Fibroblast of lung (primary cell): ENCODE data around the gene ATG12. TPM values are rescaled to one million over a fixed set of nuclear protein-coding genes. Genes with fewer than 3 reads are reported as not detected.

Experiments
- DNase-seq, 2 donors: peaks; one replicate each; pipeline versions ENCODE4 v3.0.0 to v3.0.0-alpha.2; 2010; ENCODE audit warnings: low read depth in 2 of 2
- H2AFZ ChIP-seq: 2 replicates; pipeline ENCODE4 v1.5.1; 2012; ENCODE audit warnings: low read length, control low read depth, inconsistent platforms
- H3K27ac ChIP-seq: 2 replicates; pipeline ENCODE4 v1.5.1; 2011; ENCODE audit warnings: low read length, control low read depth; ENCODE audit not compliant: insufficient read depth
- H3K27me3 ChIP-seq: 2 replicates; pipeline ENCODE4 v1.5.1; 2011; ENCODE audit warnings: mild to moderate bottlenecking, low read length; ENCODE audit not compliant: control insufficient read depth, insufficient read depth
- H3K36me3 ChIP-seq: 2 replicates; pipeline ENCODE4 v1.5.1; 2011; ENCODE audit warnings: low read length; ENCODE audit not compliant: control insufficient read depth, insufficient read depth
- H3K4me1 ChIP-seq: 2 replicates; pipeline ENCODE4 v1.5.1; 2011; ENCODE audit warnings: low read length; ENCODE audit not compliant: control insufficient read depth, insufficient read depth; ENCODE audit errors: extremely low read depth
- H3K4me2 ChIP-seq: 2 replicates; pipeline ENCODE4 v1.5.1; 2011; ENCODE audit warnings: low read length, control low read depth; ENCODE audit not compliant: insufficient read depth; ENCODE audit errors: extremely low read depth
- H3K4me3 ChIP-seq, 4 experiments: fragments of 200-600 bp in 1 of 4; sonication (generic) in 1 of 4; replicated peaks in 1 of 4; 2 replicates each; pipeline ENCODE4 v1.5.1; 2011 to 2016; ENCODE audit warnings: low read length in 4 of 4, low read depth in 3 of 4, mild to moderate bottlenecking in 3 of 4, control low read depth in 2 of 4, inconsistent platforms in 1 of 4, mixed read lengths in 1 of 4; ENCODE audit not compliant: insufficient read depth in 1 of 4; ENCODE audit errors: control extremely low read depth in 1 of 4
- H3K79me2 ChIP-seq: 2 replicates; pipeline ENCODE4 v1.5.1; 2012; ENCODE audit warnings: mild to moderate bottlenecking, low read length, inconsistent platforms; ENCODE audit not compliant: control insufficient read depth, insufficient read depth
- H3K9ac ChIP-seq: 2 replicates; pipeline ENCODE4 v1.5.1; 2011; ENCODE audit warnings: mild to moderate bottlenecking, low read length, control low read depth; ENCODE audit not compliant: insufficient read depth
- H3K9me3 ChIP-seq: 2 replicates; pipeline ENCODE4 v1.5.1; 2012; ENCODE audit warnings: low read depth, low read length; ENCODE audit not compliant: control insufficient read depth, insufficient read depth
- H4K20me1 ChIP-seq: 2 replicates; pipeline ENCODE4 v1.5.1; 2011; ENCODE audit warnings: low read length; ENCODE audit not compliant: control insufficient read depth, insufficient read depth; ENCODE audit errors: extremely low read depth
- EZH2 ChIP-seq: IDR thresholded peaks from 2 replicates; pipeline ENCODE4 v1.5.1; 2012; ENCODE audit warnings: low read length, control low read depth, mild to moderate bottlenecking; ENCODE audit errors: missing control alignments
- polyA plus RNA-seq, 2 donors: library from polyadenylated mRNA; depleted of rRNA in 1 of 2; stranded (reverse) in 1 of 2; unstranded in 1 of 2; fragments of >200 nt; gene quantifications; 2 replicates each; pipeline ENCODE4 v1.2.1, GENCODE V29; 2011 to 2012; ENCODE audit warnings: missing spikeins in 1 of 2
- total RNA-seq: library from RNA; depleted of rRNA; stranded (reverse); fragments of >200 nt; gene quantifications from 2 replicates; pipeline ENCODE4 v1.2.1, GENCODE V29; 2014
- TF ChIP-seq, protein P1 (sequence below), 2 donors: IDR thresholded peaks in 1 of 2; conservative IDR thresholded peaks in 1 of 2; 1 replicate in 1 of 2; 2 replicates in 1 of 2; pipeline ENCODE4 v1.5.1; 2011 to 2012; ENCODE audit warnings: low read length in 2 of 2, control low read depth in 1 of 2, inconsistent platforms in 1 of 2, low read depth in 1 of 2, mild to moderate bottlenecking in 1 of 2

Gene ATG12
- total and polyA plus RNA-seq, 2 donors (not counting 1 experiment from before 2014, with no cell fraction given) = 38.8 to 117 TPM

DNA sequence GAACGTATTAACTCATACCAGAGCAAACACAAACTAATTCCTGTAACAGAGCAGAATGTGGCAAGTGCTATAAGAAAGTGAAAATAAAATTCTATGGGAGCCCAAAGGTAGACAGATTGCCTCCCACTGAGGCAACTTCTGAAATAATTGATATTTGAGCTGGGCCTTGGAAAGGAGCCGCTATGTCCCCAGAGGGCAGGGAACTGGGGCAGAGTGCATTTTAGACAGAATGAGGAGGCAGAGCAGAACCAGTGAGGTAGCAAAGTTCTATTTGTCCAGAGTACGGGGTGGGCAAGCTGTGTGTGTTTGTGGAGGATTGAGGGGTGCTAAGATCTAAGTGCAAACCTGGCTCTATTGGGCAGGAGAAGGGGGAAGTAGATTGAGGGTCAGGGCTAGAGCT, 44.7 kb downstream of the ATG12 start:
- no peaks in the 10 kb centered on the region for H3K9me3 ChIP-seq
- TF ChIP-seq, protein P1, sequence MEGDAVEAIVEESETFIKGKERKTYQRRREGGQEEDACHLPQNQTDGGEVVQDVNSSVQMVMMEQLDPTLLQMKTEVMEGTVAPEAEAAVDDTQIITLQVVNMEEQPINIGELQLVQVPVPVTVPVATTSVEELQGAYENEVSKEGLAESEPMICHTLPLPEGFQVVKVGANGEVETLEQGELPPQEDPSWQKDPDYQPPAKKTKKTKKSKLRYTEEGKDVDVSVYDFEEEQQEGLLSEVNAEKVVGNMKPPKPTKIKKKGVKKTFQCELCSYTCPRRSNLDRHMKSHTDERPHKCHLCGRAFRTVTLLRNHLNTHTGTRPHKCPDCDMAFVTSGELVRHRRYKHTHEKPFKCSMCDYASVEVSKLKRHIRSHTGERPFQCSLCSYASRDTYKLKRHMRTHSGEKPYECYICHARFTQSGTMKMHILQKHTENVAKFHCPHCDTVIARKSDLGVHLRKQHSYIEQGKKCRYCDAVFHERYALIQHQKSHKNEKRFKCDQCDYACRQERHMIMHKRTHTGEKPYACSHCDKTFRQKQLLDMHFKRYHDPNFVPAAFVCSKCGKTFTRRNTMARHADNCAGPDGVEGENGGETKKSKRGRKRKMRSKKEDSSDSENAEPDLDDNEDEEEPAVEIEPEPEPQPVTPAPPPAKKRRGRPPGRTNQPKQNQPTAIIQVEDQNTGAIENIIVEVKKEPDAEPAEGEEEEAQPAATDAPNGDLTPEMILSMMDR (conservative IDR thresholded peaks at IDR 0.05 in 1 of 2, IDR thresholded peaks at IDR 0.05 in 1 of 2; ENCODE audit: low read depth in 1 of 2, low read length in 2 of 2) = no peak
- TF ChIP-seq EZH2 = no peak
- no peaks in the 10 kb centered on the region for H3K4me1 ChIP-seq
- no peak overlapping the region for H3K4me3 ChIP-seq
- no peak overlapping the region for H3K9ac ChIP-seq
- no peak overlapping the region for H3K4me2 ChIP-seq
- H3K27me3 ChIP-seq = no peaks in the 10 kb centered on the region
- H3K27ac ChIP-seq = no peak overlapping the region
- no peak overlapping the region for H2AFZ ChIP-seq
- H3K79me2 ChIP-seq = no peaks in the 10 kb centered on the region
- no peaks in the 10 kb centered on the region for H4K20me1 ChIP-seq
- no peak for DNase-seq
- no peaks in the 10 kb centered on the region for H3K36me3 ChIP-seq

- Histone ChIP-seq H3K79me2 (no peaks in the 10 kb centered on the region), H2AFZ (no peak overlapping the region), H3K4me1 (no peaks in the 10 kb centered on the region), H3K4me2 (no peak overlapping the region), H3K27me3 (no peaks in the 10 kb centered on the region), H3K9ac (no peak overlapping the region), H3K27ac (no peak overlapping the region), H4K20me1 (no peaks in the 10 kb centered on the region), H3K36me3 (no peaks in the 10 kb centered on the region), H3K4me3 (no peak overlapping the region), H3K9me3 (no peaks in the 10 kb centered on the region)
- no peak for DNase-seq
- no peak for TF ChIP-seq EZH2
- TF ChIP-seq, protein P1 (conservative IDR thresholded peaks at IDR 0.05 in 1 of 2, IDR thresholded peaks at IDR 0.05 in 1 of 2; ENCODE audit: low read depth in 1 of 2, low read length in 2 of 2) = no peak
Measured at GRCh38 chr5:115795700-115796099, 45.7 kb downstream of the ATG12 start.

DNA sequence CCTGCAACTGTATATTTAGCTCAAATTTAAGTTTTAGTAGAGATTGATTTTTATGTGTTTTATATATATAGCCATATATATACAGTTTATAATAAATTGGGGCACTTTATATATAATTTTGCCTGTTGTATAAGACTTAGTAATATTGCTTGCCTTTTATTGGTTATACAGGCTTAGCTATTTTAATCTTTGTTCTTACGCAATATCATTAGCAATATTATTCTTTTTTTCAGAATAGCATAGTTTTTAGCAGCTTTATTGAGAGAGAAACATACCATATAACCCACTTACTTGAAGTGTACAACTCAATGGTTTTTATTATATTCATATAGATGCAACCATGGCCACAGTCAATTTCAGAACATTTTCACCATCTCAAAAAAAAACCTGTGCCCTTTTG, 52.9 kb downstream of the ATG12 start:
- Histone ChIP-seq H3K27ac (no peak overlapping the region), H3K27me3 (no peaks in the 10 kb centered on the region), H3K4me2 (no peak overlapping the region), H3K4me1 (no peaks in the 10 kb centered on the region), H3K9ac (no peak overlapping the region), H4K20me1 (no peaks in the 10 kb centered on the region), H3K36me3 (no peaks in the 10 kb centered on the region), H2AFZ (no peak overlapping the region), H3K79me2 (no peaks in the 10 kb centered on the region), H3K9me3 (no peaks in the 10 kb centered on the region), H3K4me3 (no peak overlapping the region)
- no peak for DNase-seq
- no peak for TF ChIP-seq EZH2
- TF ChIP-seq, protein P1 (conservative IDR thresholded peaks at IDR 0.05 in 1 of 2, IDR thresholded peaks at IDR 0.05 in 1 of 2; ENCODE audit: low read depth in 1 of 2, low read length in 2 of 2) = no peak
